A549 treated with Hydrocortisone at 1 μM for 4 hours (cell line): ENCODE measurements around the gene TDG. TPM values are rescaled to one million over a fixed set of nuclear protein-coding genes. Genes with fewer than 3 reads are reported as not detected.

Experiments
- total RNA-seq: library from RNA; stranded (reverse); fragments of 200-300 nt; extraction: Qiagen RNA extraction; gene quantifications from 5 replicates; pipeline ENCODE4 v1.2.3, GENCODE V29; 2022

TDG gene
- 25.4 to 32.3 TPM (median 27.2 TPM) in 5 replicates for total RNA-seq

DNA sequence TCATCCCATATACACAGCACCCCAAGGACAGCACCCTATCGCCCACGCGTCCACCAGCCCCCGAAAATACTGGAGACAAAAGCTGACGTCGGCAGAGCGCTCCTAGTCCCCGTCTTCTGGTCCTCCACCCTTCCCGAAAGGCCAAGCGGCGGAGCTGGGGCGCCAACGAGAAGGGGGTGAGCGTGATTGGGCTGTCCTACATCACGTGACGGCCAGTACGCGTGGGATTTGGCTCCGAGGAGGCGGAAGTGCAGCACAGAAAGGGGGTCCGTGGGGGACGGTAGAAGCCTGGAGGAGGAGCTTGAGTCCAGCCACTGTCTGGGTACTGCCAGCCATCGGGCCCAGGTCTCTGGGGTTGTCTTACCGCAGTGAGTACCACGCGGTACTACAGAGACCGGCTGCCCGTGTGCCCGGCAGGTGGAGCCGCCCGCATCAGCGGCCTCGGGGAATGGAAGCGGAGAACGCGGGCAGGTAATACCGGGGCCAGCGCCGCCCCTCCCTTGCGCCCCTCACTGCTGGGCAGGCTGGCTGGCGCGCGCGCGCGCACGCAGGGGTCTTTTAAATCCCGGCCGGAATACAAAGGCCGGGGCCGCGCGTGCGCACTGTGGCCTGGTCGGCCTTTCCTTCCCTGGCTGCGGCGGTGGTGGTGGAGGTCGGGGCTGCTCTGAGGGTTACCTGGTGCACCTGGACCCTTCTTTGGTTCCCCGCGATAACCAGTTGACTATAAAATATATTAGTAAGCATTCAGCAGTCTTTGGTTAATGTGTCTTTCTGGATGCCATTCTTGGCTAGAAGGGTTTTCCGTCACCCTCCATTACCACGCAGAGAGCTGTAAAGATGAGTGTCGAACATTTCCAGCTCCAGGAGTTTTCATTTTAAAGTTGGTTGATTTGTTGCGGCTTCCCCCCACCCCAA lies at the start of gene TDG:
TDG (plus strand) TSS at position 283 of the 915 bp plus-strand sequence; CDS start at position 449, 166 bp downstream.

DNA sequence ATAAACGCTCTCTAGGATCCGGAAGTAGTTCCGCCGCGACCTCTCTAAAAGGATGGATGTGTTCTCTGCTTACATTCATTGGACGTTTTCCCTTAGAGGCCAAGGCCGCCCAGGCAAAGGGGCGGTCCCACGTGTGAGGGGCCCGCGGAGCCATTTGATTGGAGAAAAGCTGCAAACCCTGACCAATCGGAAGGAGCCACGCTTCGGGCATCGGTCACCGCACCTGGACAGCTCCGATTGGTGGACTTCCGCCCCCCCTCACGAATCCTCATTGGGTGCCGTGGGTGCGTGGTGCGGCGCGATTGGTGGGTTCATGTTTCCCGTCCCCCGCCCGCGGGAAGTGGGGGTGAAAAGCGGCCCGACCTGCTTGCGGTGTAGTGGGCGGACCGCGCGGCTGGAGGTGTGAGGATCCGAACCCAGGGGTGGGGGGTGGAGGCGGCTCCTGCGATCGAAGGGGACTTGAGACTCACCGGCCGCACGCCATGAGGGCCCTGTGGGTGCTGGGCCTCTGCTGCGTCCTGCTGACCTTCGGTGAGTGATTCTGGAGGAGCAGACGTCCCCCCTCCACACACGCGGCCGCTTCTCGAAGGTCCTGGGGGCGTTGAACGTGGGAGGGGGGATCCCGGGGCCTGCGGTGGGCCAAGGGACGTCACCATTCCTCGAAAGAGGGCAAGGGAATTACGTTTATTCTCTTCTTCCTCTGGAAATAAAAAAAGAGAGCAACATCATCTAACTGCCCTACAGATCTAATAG lies 35.5 kb upstream of the TDG start, which contains the start of gene HSP90B1:
HSP90B1 (plus strand) TSS at position 377 of the 753 bp plus-strand sequence; CDS start at position 483, 106 bp downstream.

Other genes starting within 250 kb of the TDG start
- 21.5 to 32.3 TPM (median 22.5 TPM) in 5 replicates for gene NT5DC3, start 124.6 kb upstream of the TDG start, total RNA-seq
- gene HSP90B1, start 35.5 kb upstream of the TDG start, total RNA-seq = 526 to 751 TPM (median 570 TPM) in 5 replicates
- 0.20 to 0.44 TPM (median 0.23 TPM) in 5 replicates for gene GLT8D2, start 84.3 kb downstream of the TDG start, total RNA-seq
- gene HCFC2, start 98.7 kb downstream of the TDG start, total RNA-seq = 4.6 to 5.8 TPM (median 5.1 TPM) in 5 replicates
- gene NFYB, start 172.3 kb downstream of the TDG start, total RNA-seq = 22.9 to 28.3 TPM (median 25.2 TPM) in 5 replicates
- gene TXNRD1, start 249.9 kb downstream of the TDG start, total RNA-seq = 693 to 1,035 TPM (median 750 TPM) in 5 replicates